Stomach (tissue), 4 donors: ENCODE results near the gene BCR.

Experiments
- POLR2A ChIP-seq, 4 donors: fragments of 450-650 bp; IDR thresholded peaks; one replicate each; pipeline ENCODE4 v1.6.1; 2016; ENCODE audit warnings: antibody characterized with exemption in 4 of 4, control low read depth in 2 of 4, mild to moderate bottlenecking in 1 of 4, moderate library complexity in 1 of 4
- TF ChIP-seq, protein P1 (sequence below), 7 experiments: fragments of 450-650 bp in 4 of 7; fragments of 200-600 bp in 3 of 7; sonication (generic) in 3 of 7; IDR thresholded peaks; one replicate each; pipeline ENCODE4 v1.5.1; 2016 to 2019; ENCODE audit warnings: antibody characterized with exemption in 7 of 7, control low read depth in 2 of 7, mild to moderate bottlenecking in 1 of 7

DNA sequence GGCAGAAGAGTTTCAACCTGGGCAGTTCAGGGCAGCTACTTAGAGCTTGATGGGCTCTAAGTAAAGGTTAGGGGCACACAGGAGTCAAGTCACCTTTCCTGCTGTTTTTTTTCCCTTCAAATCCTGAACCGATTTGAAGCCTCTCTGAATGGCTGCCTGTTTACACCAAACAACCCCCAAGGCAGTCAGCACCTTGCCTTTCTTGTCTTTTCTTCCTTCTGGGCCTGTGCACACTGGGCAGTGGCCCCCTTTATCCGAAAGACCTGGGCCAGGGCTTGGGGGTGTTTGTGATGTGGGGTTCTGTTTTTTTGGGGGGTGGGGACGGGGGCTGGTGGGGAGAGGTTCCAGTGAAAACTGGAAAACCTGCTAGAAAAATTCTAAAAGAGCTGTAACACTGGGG is 42.8 kb upstream of the BCR start:
- no peak for TF ChIP-seq POLR2A (IDR thresholded peaks at IDR 0.05)
- TF ChIP-seq, protein P1, sequence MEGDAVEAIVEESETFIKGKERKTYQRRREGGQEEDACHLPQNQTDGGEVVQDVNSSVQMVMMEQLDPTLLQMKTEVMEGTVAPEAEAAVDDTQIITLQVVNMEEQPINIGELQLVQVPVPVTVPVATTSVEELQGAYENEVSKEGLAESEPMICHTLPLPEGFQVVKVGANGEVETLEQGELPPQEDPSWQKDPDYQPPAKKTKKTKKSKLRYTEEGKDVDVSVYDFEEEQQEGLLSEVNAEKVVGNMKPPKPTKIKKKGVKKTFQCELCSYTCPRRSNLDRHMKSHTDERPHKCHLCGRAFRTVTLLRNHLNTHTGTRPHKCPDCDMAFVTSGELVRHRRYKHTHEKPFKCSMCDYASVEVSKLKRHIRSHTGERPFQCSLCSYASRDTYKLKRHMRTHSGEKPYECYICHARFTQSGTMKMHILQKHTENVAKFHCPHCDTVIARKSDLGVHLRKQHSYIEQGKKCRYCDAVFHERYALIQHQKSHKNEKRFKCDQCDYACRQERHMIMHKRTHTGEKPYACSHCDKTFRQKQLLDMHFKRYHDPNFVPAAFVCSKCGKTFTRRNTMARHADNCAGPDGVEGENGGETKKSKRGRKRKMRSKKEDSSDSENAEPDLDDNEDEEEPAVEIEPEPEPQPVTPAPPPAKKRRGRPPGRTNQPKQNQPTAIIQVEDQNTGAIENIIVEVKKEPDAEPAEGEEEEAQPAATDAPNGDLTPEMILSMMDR (IDR thresholded peaks at IDR 0.05): no peak
